Stimulated activated naive CD8-positive, alpha-beta T cell treated with anti-CD3 and anti-CD28 coated beads, Interleukin-15, Interleukin-2, amounts not matched to agents 100 ng/mL and 50 ng/mL, for 24 hours (primary cell): ENCODE measurements around the gene ST3GAL3.
A peak's percentile ranks its signal among the peaks of the same experiment; 100 is the strongest.

ENCODE experiments used
- H3K27ac Mint-ChIP-seq: one replicate; pipeline ENCODE4 v1.8.0; 2021; ENCODE audit warnings: mild to moderate bottlenecking, mixed read lengths
- H3K27me3 Mint-ChIP-seq: one replicate; pipeline ENCODE4 v1.8.0; 2021; ENCODE audit warnings: mixed read lengths
- H3K36me3 Mint-ChIP-seq: one replicate; pipeline ENCODE4 v1.8.0; 2021; ENCODE audit warnings: low read depth, mixed read lengths
- H3K4me1 Mint-ChIP-seq: one replicate; pipeline ENCODE4 v1.8.0; 2021; ENCODE audit warnings: low read depth, mixed read lengths
- H3K4me3 Mint-ChIP-seq: one replicate; pipeline ENCODE4 v1.8.0; 2021; ENCODE audit warnings: mild to moderate bottlenecking, mixed read lengths
- H3K9me3 Mint-ChIP-seq: one replicate; pipeline ENCODE4 v1.8.0; 2021; ENCODE audit warnings: mixed read lengths

ST3GAL3 gene

DNA sequence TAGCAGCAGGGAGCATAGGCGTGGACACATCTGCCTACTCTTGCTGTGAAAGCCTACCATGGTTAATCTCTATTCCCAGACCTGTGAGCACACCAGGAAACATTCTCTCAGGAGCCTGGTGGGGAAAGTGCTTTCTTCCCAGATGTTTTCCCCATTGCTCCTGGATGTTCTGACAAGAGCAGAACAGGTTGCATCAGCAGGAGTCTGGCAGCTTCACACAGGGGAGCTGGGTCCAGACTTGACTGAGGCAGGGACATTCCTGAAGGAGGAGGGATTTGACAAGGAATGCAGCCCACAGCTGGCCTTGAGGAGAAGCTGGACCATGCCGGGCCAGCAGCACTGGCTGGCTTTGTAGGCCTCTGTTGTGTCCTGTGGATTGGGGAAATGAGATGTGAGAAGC is 205.3 kb downstream of the ST3GAL3 start:
- Mint-ChIP-seq H3K36me3 (peaks cover 6% of the 10 kb centered on the region), H3K27me3 (no peaks in the 10 kb centered on the region), H3K27ac (no peak overlapping the region), H3K4me1 (no peaks in the 10 kb centered on the region), H3K9me3 (no peaks in the 10 kb centered on the region), H3K4me3 (no peak overlapping the region)

DNA sequence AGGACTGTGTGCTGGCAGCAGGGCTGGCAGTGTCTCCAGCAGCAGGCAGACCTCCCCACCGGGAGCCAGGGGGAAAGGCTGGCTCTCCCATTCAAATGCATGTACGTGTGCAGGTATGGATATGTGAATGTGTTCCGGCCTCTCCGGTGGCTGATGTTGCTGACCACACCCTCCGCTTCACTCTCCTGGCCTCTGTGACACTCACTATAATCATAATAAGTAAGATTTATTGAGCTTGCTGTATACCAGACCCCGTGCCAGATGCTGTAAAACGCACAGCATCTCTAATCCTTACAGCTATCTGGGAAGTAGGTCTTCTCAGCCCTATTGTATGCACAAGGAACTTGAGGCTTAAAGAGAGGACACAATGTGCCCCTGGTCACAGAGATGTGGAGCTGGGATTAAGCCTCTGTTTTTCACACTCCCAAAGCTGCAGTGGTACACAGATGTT is 205.7 kb downstream of the ST3GAL3 start:
- H3K27me3 Mint-ChIP-seq, result no peaks in the 10 kb centered on the region
- no peaks in the 10 kb centered on the region for H3K9me3 Mint-ChIP-seq
- no peak overlapping the region for H3K27ac Mint-ChIP-seq
- no peak overlapping the region for H3K4me3 Mint-ChIP-seq
- peaks cover 2% of the 10 kb centered on the region for H3K36me3 Mint-ChIP-seq
- no peaks in the 10 kb centered on the region for H3K4me1 Mint-ChIP-seq

DNA sequence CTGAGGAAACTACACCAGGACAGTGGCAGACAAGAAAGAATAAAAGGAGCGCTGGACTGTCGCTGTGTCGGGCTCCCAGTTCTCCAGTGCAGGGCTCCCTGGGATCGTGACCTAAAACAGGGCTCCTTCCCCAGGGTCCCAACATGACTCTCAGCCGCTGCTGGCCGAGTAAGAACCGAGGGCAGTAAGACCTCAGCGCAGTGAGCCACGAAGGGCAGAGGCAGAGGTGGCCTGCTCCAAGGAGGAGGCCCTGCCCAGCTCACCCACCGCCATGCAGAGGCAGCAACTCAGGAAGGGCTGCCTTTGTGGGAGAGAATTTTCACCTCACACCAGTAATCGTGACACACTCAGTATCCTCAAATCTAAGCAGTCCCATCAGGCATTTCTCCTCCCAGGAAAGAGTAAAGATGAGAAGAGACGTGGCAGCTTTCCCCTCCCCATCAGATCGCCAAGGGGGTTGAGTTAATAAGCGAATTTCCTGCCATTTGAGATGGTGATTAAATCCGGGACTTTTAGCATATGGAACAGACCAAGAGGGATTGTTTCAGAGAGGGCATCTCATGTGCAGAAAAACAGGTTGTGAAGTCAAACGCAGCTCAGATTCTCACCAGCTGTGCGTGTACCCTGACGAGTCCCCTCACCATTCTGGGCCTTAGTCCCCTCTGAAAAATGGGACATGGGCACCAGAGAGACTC is 206.5 kb downstream of the ST3GAL3 start:
- Mint-ChIP-seq H3K27ac (no peak overlapping the region), H3K4me1 (no peaks in the 10 kb centered on the region), H3K4me3 (no peak overlapping the region), H3K9me3 (no peaks in the 10 kb centered on the region), H3K36me3 (no peaks in the 10 kb centered on the region), H3K27me3 (no peaks in the 10 kb centered on the region)

DNA sequence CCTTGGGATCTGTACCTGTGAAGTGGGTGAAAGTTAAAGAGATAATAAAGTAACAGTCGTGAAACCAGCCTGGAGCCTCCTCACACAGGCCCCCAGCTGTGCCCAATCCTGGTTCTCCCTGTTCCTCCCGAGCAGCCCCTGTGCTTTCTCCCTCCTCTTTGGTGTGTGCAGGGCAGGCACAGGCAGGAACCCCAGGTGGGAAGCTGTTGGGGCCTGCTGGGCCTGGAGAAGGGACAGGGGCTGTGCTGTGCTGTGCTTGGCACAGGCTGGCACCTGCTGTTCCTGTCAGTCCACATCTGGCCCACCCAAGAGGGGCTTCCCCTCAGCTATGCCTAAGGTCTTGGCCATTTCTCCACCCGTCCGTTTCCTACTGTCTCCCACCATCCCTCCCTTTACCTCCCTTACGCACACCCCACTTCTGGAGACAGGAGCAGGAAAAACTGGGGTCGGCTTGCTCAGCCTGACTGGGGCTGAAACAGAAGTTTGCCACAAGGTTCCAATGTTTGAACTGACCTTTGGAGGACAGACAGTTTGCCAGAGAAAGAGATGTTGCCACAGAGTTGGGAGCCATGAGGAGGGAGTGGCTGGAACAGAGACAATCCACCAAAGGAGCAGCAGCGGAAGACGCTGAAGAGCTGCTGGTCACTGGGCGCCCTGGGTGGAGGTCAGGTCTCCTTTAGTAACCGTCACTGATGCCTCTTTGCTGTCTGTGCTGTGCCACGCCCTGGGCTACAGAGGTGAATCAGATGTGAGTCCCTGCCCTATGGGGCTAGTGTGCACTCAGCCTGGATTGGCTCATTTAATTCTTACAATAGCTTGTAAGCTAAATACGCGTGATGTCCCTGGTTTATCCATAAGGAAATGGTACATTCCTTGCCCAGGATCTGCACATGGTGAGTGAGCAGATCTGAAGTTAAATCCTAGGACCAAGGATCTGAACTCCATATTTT is 207.5 kb downstream of the ST3GAL3 start:
- Mint-ChIP-seq H3K27me3 (no peaks in the 10 kb centered on the region), H3K27ac (no peak overlapping the region), H3K4me1 (no peaks in the 10 kb centered on the region), H3K36me3 (no peaks in the 10 kb centered on the region), H3K4me3 (no peak overlapping the region), H3K9me3 (no peaks in the 10 kb centered on the region)

DNA sequence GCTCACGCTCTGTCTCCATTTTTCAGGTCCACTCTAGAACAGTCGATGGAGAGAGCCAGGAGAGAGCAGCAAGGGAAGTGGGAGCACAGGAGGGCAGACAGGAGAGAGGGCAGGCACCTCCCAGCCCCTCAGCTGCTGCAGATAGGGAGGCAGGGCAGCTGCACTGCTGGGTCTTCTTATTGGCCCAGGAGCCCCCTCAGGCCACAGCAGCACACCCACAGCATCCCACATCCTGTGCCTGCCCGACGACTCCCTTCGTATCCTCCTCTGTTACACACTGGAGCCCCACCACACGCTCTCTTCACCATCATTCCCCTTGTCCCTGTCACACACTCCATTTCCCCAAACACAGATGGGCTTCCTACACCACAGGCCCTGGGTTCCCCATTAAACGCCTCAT is 212.6 kb downstream of the ST3GAL3 start:
- H3K4me1 Mint-ChIP-seq, result no peaks in the 10 kb centered on the region
- H3K27ac Mint-ChIP-seq, result no peak overlapping the region
- no peaks in the 10 kb centered on the region for H3K9me3 Mint-ChIP-seq
- no peak overlapping the region for H3K4me3 Mint-ChIP-seq
- peaks cover 4% of the 10 kb centered on the region for H3K36me3 Mint-ChIP-seq
- no peaks in the 10 kb centered on the region for H3K27me3 Mint-ChIP-seq

DNA sequence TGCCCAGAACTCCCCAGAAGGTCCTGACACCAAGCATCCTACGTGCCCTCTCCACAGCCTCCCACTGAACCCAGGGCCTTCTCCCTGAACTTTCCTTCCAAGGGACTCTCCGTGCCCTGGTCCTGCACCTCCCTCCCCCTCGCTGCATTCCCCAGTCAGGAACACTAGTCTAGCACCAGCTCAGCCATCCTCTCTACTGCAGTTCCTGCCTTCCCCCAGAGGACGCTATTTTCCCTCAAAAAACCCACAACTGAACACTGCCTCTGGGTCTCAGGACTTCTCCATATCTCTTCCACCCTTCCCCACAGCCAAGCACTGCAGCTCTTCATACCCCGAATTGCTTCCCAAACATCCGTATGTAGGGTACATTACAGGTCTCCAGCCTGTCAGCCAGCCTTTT is 213.7 kb downstream of the ST3GAL3 start:
- H3K4me1 Mint-ChIP-seq, result no peaks in the 10 kb centered on the region
- H3K9me3 Mint-ChIP-seq, result no peaks in the 10 kb centered on the region
- H3K27me3 Mint-ChIP-seq, result no peaks in the 10 kb centered on the region
- peaks cover 10% of the 10 kb centered on the region for H3K36me3 Mint-ChIP-seq
- H3K27ac Mint-ChIP-seq, result no peak overlapping the region
- H3K4me3 Mint-ChIP-seq, result no peak overlapping the region

DNA sequence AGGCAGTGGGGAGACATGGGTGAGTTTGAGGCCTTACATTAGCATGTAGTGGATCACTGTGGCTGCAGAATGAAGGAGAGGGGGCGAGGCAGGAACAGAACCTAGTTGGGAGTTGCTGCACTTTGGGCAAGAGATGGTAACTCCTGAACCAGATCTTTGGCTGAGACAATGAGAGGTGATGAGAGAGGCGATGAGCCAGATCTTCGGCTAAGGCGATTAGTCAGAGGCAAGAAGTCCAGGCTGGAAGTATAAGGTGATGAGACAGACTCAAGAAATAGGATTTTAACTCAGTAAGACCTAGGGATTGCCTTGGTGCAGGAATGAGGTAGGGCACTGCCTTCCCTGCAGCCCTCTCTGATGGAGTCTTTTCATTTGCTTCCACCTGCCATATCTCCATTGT is 217.2 kb downstream of the ST3GAL3 start:
- no peaks in the 10 kb centered on the region for H3K9me3 Mint-ChIP-seq
- H3K27me3 Mint-ChIP-seq, result no peaks in the 10 kb centered on the region
- peaks cover 10% of the 10 kb centered on the region for H3K36me3 Mint-ChIP-seq
- H3K4me3 Mint-ChIP-seq, result no peak overlapping the region
- peaks cover 2% of the 10 kb centered on the region for H3K4me1 Mint-ChIP-seq
- no peak overlapping the region for H3K27ac Mint-ChIP-seq

DNA sequence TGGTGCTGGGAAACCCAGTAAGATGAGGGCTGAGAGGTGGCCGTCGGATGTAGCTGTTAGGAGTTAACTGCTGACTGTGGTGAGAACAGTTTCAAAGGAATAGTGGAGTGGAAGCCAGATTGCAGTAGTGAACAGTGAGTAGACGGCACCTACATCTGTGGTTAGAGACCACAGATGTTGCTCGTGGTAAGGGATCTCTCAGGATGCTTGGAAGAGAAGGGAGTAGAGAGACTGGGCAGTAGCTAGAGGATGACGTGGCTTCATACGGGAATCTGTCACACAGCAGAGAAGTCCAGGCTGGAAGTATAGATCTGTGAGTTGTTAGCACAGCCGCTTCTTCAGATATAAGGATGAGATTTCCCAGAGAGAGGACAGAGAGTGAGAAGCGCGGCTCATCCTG is 218.5 kb downstream of the ST3GAL3 start:
- Mint-ChIP-seq H3K27ac (no peak overlapping the region), H3K4me3 (no peak overlapping the region), H3K4me1 (peaks cover 5% of the 10 kb centered on the region), H3K9me3 (no peaks in the 10 kb centered on the region), H3K27me3 (no peaks in the 10 kb centered on the region), H3K36me3 (peaks cover 10% of the 10 kb centered on the region)

DNA sequence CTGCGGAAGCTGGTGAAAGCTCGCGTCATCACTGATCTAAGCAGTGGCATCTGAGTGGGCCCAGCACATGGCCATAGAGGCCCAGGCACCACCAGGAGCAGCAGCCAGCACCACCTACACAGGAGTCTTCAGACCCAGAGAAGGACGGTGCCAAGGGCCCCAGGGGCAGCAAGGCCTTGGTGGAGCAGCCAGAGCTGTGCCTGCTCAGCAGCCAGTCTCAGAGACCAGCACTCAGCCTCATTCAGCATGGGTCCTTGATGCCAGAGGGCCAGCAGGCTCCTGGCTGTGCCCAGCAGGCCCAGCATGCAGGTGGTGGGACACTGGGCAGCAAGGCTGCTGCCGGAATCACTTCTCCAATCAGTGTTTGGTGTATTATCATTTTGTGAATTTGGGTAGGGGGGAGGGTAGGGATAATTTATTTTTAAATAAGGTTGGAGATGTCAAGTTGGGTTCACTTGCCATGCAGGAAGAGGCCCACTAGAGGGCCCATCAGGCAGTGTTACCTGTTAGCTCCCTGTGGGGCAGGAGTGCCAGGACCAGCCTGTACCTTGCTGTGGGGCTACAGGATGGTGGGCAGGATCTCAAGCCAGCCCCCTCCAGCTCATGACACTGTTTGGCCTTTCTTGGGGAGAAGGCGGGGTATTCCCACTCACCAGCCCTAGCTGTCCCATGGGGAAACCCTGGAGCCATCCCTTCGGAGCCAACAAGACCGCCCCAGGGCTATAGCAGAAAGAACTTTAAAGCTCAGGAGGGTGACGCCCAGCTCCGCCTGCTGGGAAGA is 223.0 kb downstream of the ST3GAL3 start:
- H3K27ac Mint-ChIP-seq, result no peak overlapping the region
- H3K27me3 Mint-ChIP-seq, result peaks cover 20% of the 10 kb centered on the region
- H3K4me1 Mint-ChIP-seq, result peaks cover 14% of the 10 kb centered on the region
- H3K4me3 Mint-ChIP-seq, result no peak overlapping the region
- H3K36me3 Mint-ChIP-seq, result peaks cover 6% of the 10 kb centered on the region
- H3K9me3 Mint-ChIP-seq, result no peaks in the 10 kb centered on the region

DNA sequence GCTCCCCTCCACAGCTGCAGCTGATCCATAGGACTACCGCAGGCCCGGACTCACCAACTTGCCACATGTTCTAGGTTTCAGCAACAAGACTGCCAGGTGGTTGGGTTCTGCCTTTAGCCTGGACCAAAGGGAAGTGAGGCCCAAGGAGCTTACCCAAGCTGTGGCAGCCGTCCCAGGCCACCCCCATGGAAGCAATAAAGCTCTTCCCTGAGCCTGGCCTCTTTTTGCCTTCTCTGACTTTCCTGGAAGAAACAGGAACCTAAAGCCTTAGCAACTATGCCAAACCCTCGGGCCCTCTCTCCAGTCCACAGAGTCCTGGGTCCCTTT is 223.6 kb downstream of the ST3GAL3 start:
- Mint-ChIP-seq H3K4me1 (peaks cover 14% of the 10 kb centered on the region), H3K9me3 (no peaks in the 10 kb centered on the region), H3K36me3 (peaks cover 1% of the 10 kb centered on the region), H3K4me3 (no peak overlapping the region), H3K27me3 (peaks cover 23% of the 10 kb centered on the region), H3K27ac (no peak overlapping the region)

DNA sequence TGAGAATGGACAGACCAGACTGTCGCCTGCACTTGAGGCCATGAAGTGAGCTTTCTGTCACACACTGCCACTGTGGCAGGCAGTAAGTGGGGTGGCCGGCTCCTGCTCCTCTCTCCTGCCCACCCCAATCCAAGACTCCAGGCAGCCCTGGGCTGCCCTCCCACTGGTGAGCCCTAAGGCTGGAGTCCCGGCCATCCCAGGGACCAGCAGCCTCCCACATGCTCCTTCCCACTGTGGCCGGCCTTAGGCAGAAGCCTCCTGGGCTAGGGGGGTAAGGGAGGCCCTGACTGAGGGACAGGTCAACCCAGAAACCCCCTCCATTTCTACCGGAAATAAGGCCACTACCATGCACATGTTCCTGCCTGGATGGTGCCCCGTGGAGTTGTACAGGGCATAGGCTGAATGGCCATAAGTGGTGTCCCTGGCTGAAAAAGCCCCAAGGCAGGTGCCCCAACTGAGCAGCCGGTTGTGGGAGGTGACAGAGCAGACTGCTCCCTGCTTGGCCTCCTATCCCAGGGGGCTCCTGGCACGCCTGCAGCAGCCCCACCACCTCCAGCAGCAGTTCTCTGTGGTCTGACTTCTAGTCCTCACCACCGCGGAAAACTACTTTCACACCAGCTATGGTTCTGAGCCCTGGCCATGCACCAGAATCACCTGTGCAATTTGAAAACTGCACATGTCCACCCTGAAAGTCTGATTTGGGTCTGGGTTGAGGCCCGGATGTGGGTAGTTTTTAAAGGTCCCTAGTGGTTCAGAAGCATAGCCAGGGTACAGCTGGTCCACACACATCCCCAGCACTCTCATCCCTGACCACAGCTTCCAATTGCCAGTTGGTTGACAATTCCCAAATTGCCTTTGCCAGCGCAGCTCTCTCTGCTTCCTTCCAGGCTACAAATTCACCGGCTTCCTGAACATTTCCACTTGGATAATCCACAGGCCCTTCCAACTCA is 224.7 kb downstream of the ST3GAL3 start:
- peaks cover 23% of the 10 kb centered on the region for H3K27me3 Mint-ChIP-seq
- no peak overlapping the region for H3K4me3 Mint-ChIP-seq
- no peaks in the 10 kb centered on the region for H3K36me3 Mint-ChIP-seq
- peaks cover 18% of the 10 kb centered on the region for H3K4me1 Mint-ChIP-seq
- no peaks in the 10 kb centered on the region for H3K9me3 Mint-ChIP-seq
- H3K27ac Mint-ChIP-seq, result no peak overlapping the region

DNA sequence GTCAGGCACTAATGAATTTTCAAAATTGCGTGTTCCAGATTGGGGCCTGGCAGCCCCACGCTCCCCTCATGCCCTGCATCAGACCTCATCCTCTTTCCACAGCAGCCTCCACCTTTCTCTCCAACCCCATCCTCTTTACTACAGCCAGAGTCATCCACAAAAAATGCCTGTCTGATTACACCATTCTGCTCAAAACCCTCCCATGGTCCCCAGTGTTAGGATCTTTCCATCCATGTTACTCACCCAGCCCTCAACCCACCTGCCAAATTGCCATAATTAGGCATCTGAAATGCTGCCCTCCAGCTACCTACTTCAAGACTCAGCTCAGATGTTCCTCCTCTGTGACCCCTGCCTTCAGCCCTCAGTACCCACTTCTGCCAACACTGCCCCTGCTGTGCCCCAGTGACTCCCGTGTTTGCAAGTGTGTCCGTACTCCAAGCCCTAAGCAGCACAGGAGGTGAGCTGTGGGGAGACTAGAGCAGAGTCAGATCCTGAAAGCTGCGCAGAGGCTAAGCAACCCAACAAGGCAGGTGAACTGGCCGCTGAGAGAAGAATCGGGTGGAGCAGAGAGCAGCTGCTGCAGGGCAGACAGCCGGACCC is 225.6 kb downstream of the ST3GAL3 start:
- Mint-ChIP-seq H3K4me3 (no peak overlapping the region), H3K27me3 (peaks cover 23% of the 10 kb centered on the region), H3K27ac (no peak overlapping the region), H3K36me3 (no peaks in the 10 kb centered on the region), H3K4me1 (peaks cover 18% of the 10 kb centered on the region), H3K9me3 (no peaks in the 10 kb centered on the region)

DNA sequence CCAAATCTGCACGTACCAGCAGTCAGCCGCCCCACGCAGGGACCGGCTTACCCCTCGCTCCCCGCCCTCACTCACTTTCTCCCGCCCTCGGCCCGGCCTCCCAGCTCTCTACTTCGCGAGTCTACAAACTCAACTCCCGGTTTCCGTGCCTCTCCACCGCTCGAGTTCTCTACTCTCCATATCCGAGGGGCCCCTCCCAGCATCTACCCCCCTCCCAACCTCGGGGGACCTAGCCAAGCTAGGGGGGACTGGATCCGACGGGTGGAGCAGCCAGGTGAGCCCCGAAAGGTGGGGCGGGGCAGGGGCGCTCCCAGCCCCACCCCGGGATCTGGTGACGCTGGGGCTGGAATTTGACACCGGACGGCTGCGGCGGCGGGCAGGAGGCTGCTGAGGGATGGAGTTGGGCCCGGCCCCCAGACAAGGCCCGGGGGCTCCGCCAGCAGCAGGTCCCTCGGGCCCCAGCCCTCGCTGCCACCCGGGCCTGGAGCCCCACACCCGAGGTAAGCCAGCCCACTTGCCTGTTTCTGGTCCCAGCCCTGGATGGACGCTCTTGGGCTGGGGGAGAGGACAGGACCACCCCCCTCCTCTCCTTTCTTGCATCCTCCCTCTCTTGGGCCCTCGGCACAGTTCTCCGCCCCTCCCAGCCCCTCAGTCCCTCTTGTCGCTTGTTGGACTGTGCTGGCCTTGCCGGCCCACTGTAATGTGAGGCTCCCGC is 226.2 kb downstream of the ST3GAL3 start, which contains the start of gene ARTN:
TSS of gene ARTN (plus strand) at position 416 of the 715 bp plus-strand sequence. CDS start 1,856 bp downstream, outside the sequence.
- peaks cover 18% of the 10 kb centered on the region for H3K4me1 Mint-ChIP-seq
- H3K4me3 Mint-ChIP-seq, result peak within 1 kb of the TSS; percentile 26
- H3K27ac Mint-ChIP-seq, result no peak within 1 kb of the TSS
- peaks cover 23% of the 10 kb centered on the region for H3K27me3 Mint-ChIP-seq
- H3K9me3 Mint-ChIP-seq, result no peaks in the 10 kb centered on the region
- no peaks in the 10 kb centered on the region for H3K36me3 Mint-ChIP-seq
